HEK293 (cell line): ENCODE measurements around the gene ZCWPW1.

ENCODE experiments used
- TF ChIP-seq, protein P1 (sequence below): fragments of 450-650 bp; formaldehyde crosslinking; IDR thresholded peaks from 2 replicates; pipeline ENCODE4 v1.5.1; 2016; ENCODE audit warnings: missing biosample characterization, missing genetic modification characterization
- TF ChIP-seq, protein P2 (sequence below): fragments of 450-650 bp; IDR thresholded peaks from 2 replicates; pipeline ENCODE4 v1.5.1; 2018; ENCODE audit warnings: missing biosample characterization, mild to moderate bottlenecking, missing genetic modification characterization

- TF ChIP-seq, protein P1, sequence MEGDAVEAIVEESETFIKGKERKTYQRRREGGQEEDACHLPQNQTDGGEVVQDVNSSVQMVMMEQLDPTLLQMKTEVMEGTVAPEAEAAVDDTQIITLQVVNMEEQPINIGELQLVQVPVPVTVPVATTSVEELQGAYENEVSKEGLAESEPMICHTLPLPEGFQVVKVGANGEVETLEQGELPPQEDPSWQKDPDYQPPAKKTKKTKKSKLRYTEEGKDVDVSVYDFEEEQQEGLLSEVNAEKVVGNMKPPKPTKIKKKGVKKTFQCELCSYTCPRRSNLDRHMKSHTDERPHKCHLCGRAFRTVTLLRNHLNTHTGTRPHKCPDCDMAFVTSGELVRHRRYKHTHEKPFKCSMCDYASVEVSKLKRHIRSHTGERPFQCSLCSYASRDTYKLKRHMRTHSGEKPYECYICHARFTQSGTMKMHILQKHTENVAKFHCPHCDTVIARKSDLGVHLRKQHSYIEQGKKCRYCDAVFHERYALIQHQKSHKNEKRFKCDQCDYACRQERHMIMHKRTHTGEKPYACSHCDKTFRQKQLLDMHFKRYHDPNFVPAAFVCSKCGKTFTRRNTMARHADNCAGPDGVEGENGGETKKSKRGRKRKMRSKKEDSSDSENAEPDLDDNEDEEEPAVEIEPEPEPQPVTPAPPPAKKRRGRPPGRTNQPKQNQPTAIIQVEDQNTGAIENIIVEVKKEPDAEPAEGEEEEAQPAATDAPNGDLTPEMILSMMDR (tag by site-specific recombination), result no peak
- TF ChIP-seq, protein P2, sequence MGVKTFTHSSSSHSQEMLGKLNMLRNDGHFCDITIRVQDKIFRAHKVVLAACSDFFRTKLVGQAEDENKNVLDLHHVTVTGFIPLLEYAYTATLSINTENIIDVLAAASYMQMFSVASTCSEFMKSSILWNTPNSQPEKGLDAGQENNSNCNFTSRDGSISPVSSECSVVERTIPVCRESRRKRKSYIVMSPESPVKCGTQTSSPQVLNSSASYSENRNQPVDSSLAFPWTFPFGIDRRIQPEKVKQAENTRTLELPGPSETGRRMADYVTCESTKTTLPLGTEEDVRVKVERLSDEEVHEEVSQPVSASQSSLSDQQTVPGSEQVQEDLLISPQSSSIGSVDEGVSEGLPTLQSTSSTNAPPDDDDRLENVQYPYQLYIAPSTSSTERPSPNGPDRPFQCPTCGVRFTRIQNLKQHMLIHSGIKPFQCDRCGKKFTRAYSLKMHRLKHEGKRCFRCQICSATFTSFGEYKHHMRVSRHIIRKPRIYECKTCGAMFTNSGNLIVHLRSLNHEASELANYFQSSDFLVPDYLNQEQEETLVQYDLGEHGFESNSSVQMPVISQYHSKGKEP, result no peak
Observed at GRCh38 chr7:100446040-100446439, 17.5 kb upstream of the ZCWPW1 start.
